Measurements from ENCODE around the gene CPNE9.

The CPNE9 gene

GRCh38 chr3:9689757-9690156 is 13.9 kb upstream of the CPNE9 start:
- Histone ChIP-seq H3K36me3 (ENCODE audit: control insufficient read depth, insufficient read depth, low read length, severe bottlenecking) (peaks cover 92% of the 10 kb centered on the region), H3K9me3 (ENCODE audit: control insufficient read depth, low read length) (no peaks in the 10 kb centered on the region), H3K9ac (ENCODE audit: low read length) (no peak overlapping the region), H3K4me1 (ENCODE audit: control insufficient read depth, insufficient read depth, low read length) (peaks cover 10% of the 10 kb centered on the region), H3K4me3 (ENCODE audit: low read length) (no peak overlapping the region), H3K27me3 (replicated peaks; ENCODE audit: control insufficient read depth, insufficient read depth, low read length) (no peaks in the 10 kb centered on the region)
- DNase-seq (ENCODE audit: low read depth): no peak

GRCh38 chr3:9690451-9691450 is 12.9 kb upstream of the CPNE9 start:
- H3K9ac ChIP-seq (ENCODE audit: low read length): no peak overlapping the region
- H3K27me3 ChIP-seq (replicated peaks; ENCODE audit: control insufficient read depth, insufficient read depth, low read length): no peaks in the 10 kb centered on the region
- H3K36me3 ChIP-seq (ENCODE audit: control insufficient read depth, insufficient read depth, low read length, severe bottlenecking): peaks cover 92% of the 10 kb centered on the region
- H3K9me3 ChIP-seq (ENCODE audit: control insufficient read depth, low read length): no peaks in the 10 kb centered on the region
- no peak overlapping the region for H3K4me3 ChIP-seq (ENCODE audit: low read length)
- DNase-seq (ENCODE audit: low read depth): no peak
- peaks cover 10% of the 10 kb centered on the region for H3K4me1 ChIP-seq (ENCODE audit: control insufficient read depth, insufficient read depth, low read length)

- H3K4me1 ChIP-seq (ENCODE audit: control insufficient read depth, insufficient read depth, low read length): peaks cover 10% of the 10 kb centered on the region
- no peak overlapping the region for H3K9ac ChIP-seq (ENCODE audit: low read length)
- no peaks in the 10 kb centered on the region for H3K9me3 ChIP-seq (ENCODE audit: control insufficient read depth, low read length)
- H3K36me3 ChIP-seq (ENCODE audit: control insufficient read depth, insufficient read depth, low read length, severe bottlenecking): peaks cover 88% of the 10 kb centered on the region
- no peaks in the 10 kb centered on the region for H3K27me3 ChIP-seq (replicated peaks; ENCODE audit: control insufficient read depth, insufficient read depth, low read length)
- H3K4me3 ChIP-seq (ENCODE audit: low read length): no peak overlapping the region
- no peak for DNase-seq (ENCODE audit: low read depth)
Measured at GRCh38 chr3:9691636-9692035, 12.0 kb upstream of the CPNE9 start.

- Histone ChIP-seq H3K9ac (ENCODE audit: low read length) (no peak overlapping the region), H3K9me3 (ENCODE audit: control insufficient read depth, low read length) (no peaks in the 10 kb centered on the region), H3K4me1 (ENCODE audit: control insufficient read depth, insufficient read depth, low read length) (peaks cover 10% of the 10 kb centered on the region), H3K4me3 (ENCODE audit: low read length) (no peak overlapping the region), H3K27me3 (replicated peaks; ENCODE audit: control insufficient read depth, insufficient read depth, low read length) (no peaks in the 10 kb centered on the region), H3K36me3 (ENCODE audit: control insufficient read depth, insufficient read depth, low read length, severe bottlenecking) (peaks cover 87% of the 10 kb centered on the region)
- DNase-seq (ENCODE audit: low read depth): no peak
Measured at GRCh38 chr3:9692416-9692815, 11.2 kb upstream of the CPNE9 start.

- H3K27me3 ChIP-seq (replicated peaks; ENCODE audit: control insufficient read depth, insufficient read depth, low read length): no peaks in the 10 kb centered on the region
- H3K9me3 ChIP-seq (ENCODE audit: control insufficient read depth, low read length): no peaks in the 10 kb centered on the region
- no peak overlapping the region for H3K9ac ChIP-seq (ENCODE audit: low read length)
- H3K4me1 ChIP-seq (ENCODE audit: control insufficient read depth, insufficient read depth, low read length): peaks cover 10% of the 10 kb centered on the region
- peaks cover 70% of the 10 kb centered on the region for H3K36me3 ChIP-seq (ENCODE audit: control insufficient read depth, insufficient read depth, low read length, severe bottlenecking)
- no peak for DNase-seq (ENCODE audit: low read depth)
- no peak overlapping the region for H3K4me3 ChIP-seq (ENCODE audit: low read length)
Measured at GRCh38 chr3:9695345-9695744, 8.3 kb upstream of the CPNE9 start.

GRCh38 chr3:9695746-9696145 is 7.9 kb upstream of the CPNE9 start:
- Histone ChIP-seq H3K27me3 (replicated peaks; ENCODE audit: control insufficient read depth, insufficient read depth, low read length) (no peaks in the 10 kb centered on the region), H3K4me3 (ENCODE audit: low read length) (no peak overlapping the region), H3K9ac (ENCODE audit: low read length) (no peak overlapping the region), H3K36me3 (ENCODE audit: control insufficient read depth, insufficient read depth, low read length, severe bottlenecking) (peaks cover 68% of the 10 kb centered on the region), H3K4me1 (ENCODE audit: control insufficient read depth, insufficient read depth, low read length) (peaks cover 6% of the 10 kb centered on the region), H3K9me3 (ENCODE audit: control insufficient read depth, low read length) (no peaks in the 10 kb centered on the region)
- DNase-seq (ENCODE audit: low read depth): no peak

- Histone ChIP-seq H3K36me3 (ENCODE audit: control insufficient read depth, insufficient read depth, low read length, severe bottlenecking) (peaks cover 63% of the 10 kb centered on the region), H3K9ac (ENCODE audit: low read length) (no peak overlapping the region), H3K4me3 (ENCODE audit: low read length) (no peak overlapping the region), H3K4me1 (ENCODE audit: control insufficient read depth, insufficient read depth, low read length) (no peaks in the 10 kb centered on the region), H3K9me3 (ENCODE audit: control insufficient read depth, low read length) (no peaks in the 10 kb centered on the region), H3K27me3 (replicated peaks; ENCODE audit: control insufficient read depth, insufficient read depth, low read length) (no peaks in the 10 kb centered on the region)
- no peak for DNase-seq (ENCODE audit: low read depth)
Measured at GRCh38 chr3:9696480-9697220, 7.0 kb upstream of the CPNE9 start.

GRCh38 chr3:9697892-9698291 is 5.7 kb upstream of the CPNE9 start:
- Histone ChIP-seq H3K9me3 (ENCODE audit: control insufficient read depth, low read length) (no peaks in the 10 kb centered on the region), H3K4me1 (ENCODE audit: control insufficient read depth, insufficient read depth, low read length) (no peaks in the 10 kb centered on the region)

GRCh38 chr3:9698293-9698692 is 5.3 kb upstream of the CPNE9 start:
- no peak for DNase-seq (ENCODE audit: low read depth)
- H3K27me3 ChIP-seq (replicated peaks; ENCODE audit: control insufficient read depth, insufficient read depth, low read length): peaks cover under 1% of the 10 kb centered on the region

More at GRCh38 chr3:9697892-9698291, 5.7 kb upstream of the CPNE9 start:
- Histone ChIP-seq H3K27me3 (replicated peaks; ENCODE audit: control insufficient read depth, insufficient read depth, low read length) (no peaks in the 10 kb centered on the region), H3K4me3 (ENCODE audit: low read length) (no peak overlapping the region), H3K9ac (ENCODE audit: low read length) (no peak overlapping the region), H3K36me3 (ENCODE audit: control insufficient read depth, insufficient read depth, low read length, severe bottlenecking) (peaks cover 60% of the 10 kb centered on the region)
- DNase-seq (ENCODE audit: low read depth): no peak

GRCh38 chr3:9700536-9700935 is 3.1 kb upstream of the CPNE9 start:
- H3K4me1 ChIP-seq (ENCODE audit: control insufficient read depth, insufficient read depth, low read length): peaks cover 7% of the 10 kb centered on the region
- no peak for DNase-seq (ENCODE audit: low read depth)
- no peak overlapping the region for H3K4me3 ChIP-seq (ENCODE audit: low read length)
- H3K27me3 ChIP-seq (replicated peaks; ENCODE audit: control insufficient read depth, insufficient read depth, low read length): peaks cover 10% of the 10 kb centered on the region
- peaks cover 35% of the 10 kb centered on the region for H3K36me3 ChIP-seq (ENCODE audit: control insufficient read depth, insufficient read depth, low read length, severe bottlenecking)
- no peaks in the 10 kb centered on the region for H3K9me3 ChIP-seq (ENCODE audit: control insufficient read depth, low read length)
- H3K9ac ChIP-seq (ENCODE audit: low read length): no peak overlapping the region

More at GRCh38 chr3:9698293-9698692, 5.3 kb upstream of the CPNE9 start:
- no peak overlapping the region for H3K9ac ChIP-seq (ENCODE audit: low read length)
- H3K9me3 ChIP-seq (ENCODE audit: control insufficient read depth, low read length): no peaks in the 10 kb centered on the region
- H3K4me1 ChIP-seq (ENCODE audit: control insufficient read depth, insufficient read depth, low read length): no peaks in the 10 kb centered on the region
- H3K4me3 ChIP-seq (ENCODE audit: low read length): no peak overlapping the region
- H3K36me3 ChIP-seq (ENCODE audit: control insufficient read depth, insufficient read depth, low read length, severe bottlenecking): peaks cover 56% of the 10 kb centered on the region

GRCh38 chr3:9701006-9701405 is 2.6 kb upstream of the CPNE9 start:
- Histone ChIP-seq H3K9ac (ENCODE audit: low read length) (no peak overlapping the region), H3K4me1 (ENCODE audit: control insufficient read depth, insufficient read depth, low read length) (peaks cover 7% of the 10 kb centered on the region), H3K9me3 (ENCODE audit: control insufficient read depth, low read length) (no peaks in the 10 kb centered on the region), H3K27me3 (replicated peaks; ENCODE audit: control insufficient read depth, insufficient read depth, low read length) (peaks cover 10% of the 10 kb centered on the region), H3K36me3 (ENCODE audit: control insufficient read depth, insufficient read depth, low read length, severe bottlenecking) (peaks cover 31% of the 10 kb centered on the region), H3K4me3 (ENCODE audit: low read length) (no peak overlapping the region)
- DNase-seq (ENCODE audit: low read depth): no peak
